ENCODE data around the gene ATP1A4.

The ATP1A4 gene

DNA sequence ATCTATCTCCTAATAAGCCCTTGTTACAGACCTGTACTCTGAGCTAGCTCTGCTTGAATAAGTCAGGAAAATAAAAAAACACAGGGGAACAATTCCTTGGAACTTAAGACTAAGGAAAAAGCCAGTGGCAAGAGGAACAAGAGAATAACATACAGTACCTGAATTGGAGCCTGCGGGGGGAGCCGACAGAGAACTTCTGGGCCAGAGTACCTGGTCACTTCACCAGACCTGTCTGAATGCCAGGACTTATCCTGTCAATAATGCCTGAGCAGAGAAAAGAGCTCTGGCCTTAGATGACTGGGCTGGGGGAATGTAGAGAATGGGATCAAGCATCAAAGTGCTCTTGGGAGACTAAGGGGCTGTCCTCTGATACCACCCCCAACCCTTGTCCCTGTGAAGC lies 68.9 kb downstream of the ATP1A4 start:
- TF ChIP-seq, protein P1, sequence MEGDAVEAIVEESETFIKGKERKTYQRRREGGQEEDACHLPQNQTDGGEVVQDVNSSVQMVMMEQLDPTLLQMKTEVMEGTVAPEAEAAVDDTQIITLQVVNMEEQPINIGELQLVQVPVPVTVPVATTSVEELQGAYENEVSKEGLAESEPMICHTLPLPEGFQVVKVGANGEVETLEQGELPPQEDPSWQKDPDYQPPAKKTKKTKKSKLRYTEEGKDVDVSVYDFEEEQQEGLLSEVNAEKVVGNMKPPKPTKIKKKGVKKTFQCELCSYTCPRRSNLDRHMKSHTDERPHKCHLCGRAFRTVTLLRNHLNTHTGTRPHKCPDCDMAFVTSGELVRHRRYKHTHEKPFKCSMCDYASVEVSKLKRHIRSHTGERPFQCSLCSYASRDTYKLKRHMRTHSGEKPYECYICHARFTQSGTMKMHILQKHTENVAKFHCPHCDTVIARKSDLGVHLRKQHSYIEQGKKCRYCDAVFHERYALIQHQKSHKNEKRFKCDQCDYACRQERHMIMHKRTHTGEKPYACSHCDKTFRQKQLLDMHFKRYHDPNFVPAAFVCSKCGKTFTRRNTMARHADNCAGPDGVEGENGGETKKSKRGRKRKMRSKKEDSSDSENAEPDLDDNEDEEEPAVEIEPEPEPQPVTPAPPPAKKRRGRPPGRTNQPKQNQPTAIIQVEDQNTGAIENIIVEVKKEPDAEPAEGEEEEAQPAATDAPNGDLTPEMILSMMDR (IDR thresholded peaks at IDR 0.05) = no peak
- H3K36me3 ChIP-seq = peaks cover 99% of the 10 kb centered on the region
- H3K27me3 ChIP-seq = no peaks in the 10 kb centered on the region
- H3K9me3 ChIP-seq = no peaks in the 10 kb centered on the region
- no peaks in the 10 kb centered on the region for H3K4me1 ChIP-seq (ENCODE audit: control insufficient read depth in 1 of 2, insufficient read depth in 1 of 2, low read depth in 1 of 2, low read length in 1 of 2)
- no peak overlapping the region for H3K27ac ChIP-seq
- H3K4me3 ChIP-seq (ENCODE audit: low read depth in 1 of 2, low read length in 1 of 2) = no peak overlapping the region

DNA sequence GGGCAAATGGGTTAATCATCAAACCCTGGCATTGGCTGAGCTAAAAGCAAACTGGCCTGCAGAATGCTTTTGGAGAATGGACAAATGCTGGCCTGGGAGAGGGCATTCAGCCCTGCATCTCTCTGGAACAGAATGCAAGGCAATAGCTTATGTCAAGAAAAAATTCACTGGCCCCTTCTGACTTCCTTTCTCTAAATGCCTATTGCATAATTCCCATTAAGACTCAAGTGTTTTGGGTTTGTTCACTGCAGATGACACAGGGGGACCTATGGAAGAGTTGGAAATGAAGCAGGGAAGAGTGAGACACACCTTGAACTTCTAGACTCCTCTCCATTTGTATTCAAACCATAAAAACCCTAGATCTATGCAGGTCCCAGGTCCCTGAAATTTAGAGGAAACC lies 69.7 kb downstream of the ATP1A4 start:
- H3K4me3 ChIP-seq (ENCODE audit: low read depth in 1 of 2, low read length in 1 of 2) = no peak overlapping the region
- H3K4me1 ChIP-seq (ENCODE audit: control insufficient read depth in 1 of 2, insufficient read depth in 1 of 2, low read depth in 1 of 2, low read length in 1 of 2) = no peaks in the 10 kb centered on the region
- H3K9me3 ChIP-seq = no peaks in the 10 kb centered on the region
- H3K36me3 ChIP-seq = peaks cover 99% of the 10 kb centered on the region
- H3K27ac ChIP-seq = no peak overlapping the region
- H3K27me3 ChIP-seq = no peaks in the 10 kb centered on the region
- TF ChIP-seq, protein P1 (IDR thresholded peaks at IDR 0.05) = no peak

DNA sequence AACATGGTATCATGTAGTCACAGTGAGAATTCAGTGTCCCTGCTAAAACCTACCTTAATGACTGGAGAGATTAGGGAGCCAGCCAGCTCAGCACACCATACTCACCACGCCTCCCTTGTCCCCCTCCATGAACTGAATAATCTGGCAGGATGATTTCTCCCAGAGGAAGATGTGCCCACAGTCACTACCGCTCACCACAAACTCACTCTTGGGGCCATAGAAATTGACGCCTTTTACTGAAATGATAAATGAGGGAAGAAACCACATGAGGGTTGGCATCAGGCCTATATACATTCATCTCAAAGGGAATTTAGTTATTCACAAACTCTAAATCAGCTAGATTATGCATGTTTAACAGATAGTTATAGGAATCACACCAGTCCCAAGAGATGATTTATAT lies 71.1 kb downstream of the ATP1A4 start:
- Histone ChIP-seq H3K27me3 (no peaks in the 10 kb centered on the region), H3K4me3 (ENCODE audit: low read depth in 1 of 2, low read length in 1 of 2) (no peak overlapping the region), H3K9me3 (no peaks in the 10 kb centered on the region), H3K4me1 (ENCODE audit: control insufficient read depth in 1 of 2, insufficient read depth in 1 of 2, low read depth in 1 of 2, low read length in 1 of 2) (no peaks in the 10 kb centered on the region), H3K27ac (no peak overlapping the region), H3K36me3 (peaks cover 99% of the 10 kb centered on the region)
- TF ChIP-seq, protein P1 (IDR thresholded peaks at IDR 0.05) = no peak

DNA sequence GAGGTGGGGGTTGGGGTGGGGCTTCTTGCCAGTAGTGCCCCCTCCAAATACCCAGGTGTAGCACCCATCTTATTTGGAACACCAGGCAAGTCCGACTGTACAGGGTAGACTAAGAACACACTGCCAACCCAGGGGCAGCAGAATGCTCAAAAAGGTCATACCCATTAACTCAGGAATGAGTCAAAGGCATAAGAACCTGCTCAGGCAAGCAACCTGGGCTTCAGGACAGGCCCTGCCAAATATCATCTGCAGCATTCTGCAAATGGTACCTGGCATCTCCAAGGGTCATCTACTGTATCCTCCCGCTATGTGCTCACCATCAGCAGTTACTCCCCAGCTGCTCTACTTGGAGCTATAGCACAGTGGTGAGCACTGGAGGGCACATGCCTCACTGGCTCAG lies 73.2 kb downstream of the ATP1A4 start:
- H3K27me3 ChIP-seq = no peaks in the 10 kb centered on the region
- TF ChIP-seq, protein P1 (IDR thresholded peaks at IDR 0.05) = no peak
- H3K36me3 ChIP-seq = peaks cover 97% of the 10 kb centered on the region
- no peak overlapping the region for H3K4me3 ChIP-seq (ENCODE audit: low read depth in 1 of 2, low read length in 1 of 2)
- H3K27ac ChIP-seq = no peak overlapping the region
- H3K9me3 ChIP-seq = no peaks in the 10 kb centered on the region
- no peaks in the 10 kb centered on the region for H3K4me1 ChIP-seq (ENCODE audit: control insufficient read depth in 1 of 2, insufficient read depth in 1 of 2, low read depth in 1 of 2, low read length in 1 of 2)

DNA sequence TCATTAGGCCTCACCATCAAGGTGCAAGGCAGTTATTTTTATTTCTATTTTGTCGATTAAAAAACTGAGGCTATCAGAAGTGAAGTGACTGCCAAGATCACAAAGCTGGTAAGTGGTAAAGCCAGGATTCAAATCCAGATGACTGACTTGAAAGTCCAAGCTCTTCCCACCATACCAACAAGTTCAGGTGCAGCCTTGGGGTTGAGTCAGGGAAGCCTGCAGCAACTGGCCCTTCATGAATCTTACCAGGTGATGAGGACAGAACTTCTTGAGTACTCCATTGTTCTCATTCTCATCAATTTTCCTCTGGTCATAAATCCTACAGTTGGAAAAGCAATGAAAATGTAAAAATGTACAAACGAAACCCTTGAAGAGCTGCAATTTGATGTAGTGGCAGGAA lies 73.9 kb downstream of the ATP1A4 start:
- Histone ChIP-seq H3K27me3 (no peaks in the 10 kb centered on the region), H3K36me3 (peaks cover 97% of the 10 kb centered on the region), H3K9me3 (no peaks in the 10 kb centered on the region), H3K4me3 (ENCODE audit: low read depth in 1 of 2, low read length in 1 of 2) (no peak overlapping the region), H3K4me1 (ENCODE audit: control insufficient read depth in 1 of 2, insufficient read depth in 1 of 2, low read depth in 1 of 2, low read length in 1 of 2) (no peaks in the 10 kb centered on the region), H3K27ac (no peak overlapping the region)
- TF ChIP-seq, protein P1 (IDR thresholded peaks at IDR 0.05) = no peak

DNA sequence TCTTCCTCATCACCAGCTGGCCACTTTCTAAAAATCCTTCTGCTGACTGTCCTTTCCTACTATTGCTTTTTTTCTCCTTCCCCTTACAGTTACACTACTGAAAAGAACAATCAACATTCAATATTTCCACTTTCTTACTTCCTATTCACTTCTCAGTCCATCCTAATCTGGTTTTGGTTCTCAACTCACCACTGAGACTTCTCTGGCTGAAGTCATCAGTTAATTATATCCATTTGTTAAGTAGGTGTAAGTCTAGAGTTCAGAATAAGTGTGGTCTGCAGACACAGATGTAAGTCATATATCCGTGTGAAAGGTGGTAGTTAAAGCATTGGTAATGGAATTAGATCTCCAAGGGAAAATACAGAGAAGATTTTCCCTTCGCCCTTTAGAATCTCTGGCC lies 75.2 kb downstream of the ATP1A4 start:
- Histone ChIP-seq H3K4me3 (ENCODE audit: low read depth in 1 of 2, low read length in 1 of 2) (no peak overlapping the region), H3K27me3 (no peaks in the 10 kb centered on the region), H3K27ac (no peak overlapping the region), H3K9me3 (no peaks in the 10 kb centered on the region), H3K4me1 (ENCODE audit: control insufficient read depth in 1 of 2, insufficient read depth in 1 of 2, low read depth in 1 of 2, low read length in 1 of 2) (no peaks in the 10 kb centered on the region), H3K36me3 (peaks cover 96% of the 10 kb centered on the region)
- TF ChIP-seq, protein P1 (IDR thresholded peaks at IDR 0.05) = no peak
